Gastrocnemius medialis (tissue), 4 donors: ENCODE results near the gene TUBB1. TPM values are rescaled to one million over a fixed set of nuclear protein-coding genes. Genes with fewer than 3 reads are reported as not detected.

Experiments
- ATAC-seq, 2 donors: fragments of 150-250 bp; one replicate each; pipeline ENCODE4 v1.9.1; 2016
- DNase-seq, 2 donors: peaks; one replicate each; pipeline ENCODE4 v3.0.0-alpha.2; 2019
- H3K27ac ChIP-seq, 4 donors: fragments of 200-600 bp; sonication (generic); 1 replicate in 1 of 4; 2 replicates in 3 of 4; pipeline ENCODE4 v1.5.1; 2016 to 2018; ENCODE audit warnings: mild to moderate bottlenecking in 2 of 4, moderate library complexity in 1 of 4
- H3K27me3 ChIP-seq, 3 donors: fragments of 200-600 bp; sonication (generic) in 2 of 3; 1 replicate in 1 of 3; 2 replicates in 2 of 3; pipeline versions ENCODE4 v1.5.1 to v1.6.0; 2016 to 2019; ENCODE audit warnings: mild to moderate bottlenecking in 1 of 3, moderate library complexity in 1 of 3
- H3K36me3 ChIP-seq, 2 donors: fragments of 200-600 bp; sonication (generic) in 1 of 2; one replicate each; pipeline ENCODE4 v1.5.1; 2017 to 2018
- H3K4me1 ChIP-seq, 2 donors: fragments of 200-600 bp; sonication (generic) in 1 of 2; one replicate each; pipeline ENCODE4 v1.5.1; 2016 to 2017; ENCODE audit warnings: mild to moderate bottlenecking in 2 of 2
- H3K4me3 ChIP-seq, 4 donors: fragments of 200-600 bp; sonication (generic) in 3 of 4; 1 replicate in 1 of 4; 2 replicates in 3 of 4; pipeline ENCODE4 v1.5.1; 2016 to 2019; ENCODE audit warnings: mild to moderate bottlenecking in 2 of 4
- H3K9me3 ChIP-seq, 3 donors: fragments of 200-600 bp; sonication (generic) in 2 of 3; 1 replicate in 1 of 3; 2 replicates in 2 of 3; pipeline ENCODE4 v1.5.1; 2016 to 2019
- CTCF ChIP-seq, 5 experiments: fragments of 450-650 bp in 3 of 5; fragments of 200-600 bp in 2 of 5; sonication (generic) in 2 of 5; IDR thresholded peaks in 4 of 5; conservative IDR thresholded peaks in 1 of 5; 1 replicate in 4 of 5; 2 replicates in 1 of 5; pipeline ENCODE4 v1.5.1; 2016 to 2019; ENCODE audit warnings: antibody characterized with exemption in 5 of 5, mild to moderate bottlenecking in 3 of 5, moderate library complexity in 3 of 5
- POLR2A ChIP-seq, 2 donors: fragments of 450-650 bp; IDR thresholded peaks; one replicate each; pipeline ENCODE4 v1.6.1; 2017; ENCODE audit warnings: antibody characterized with exemption in 2 of 2, mild to moderate bottlenecking in 2 of 2, moderate library complexity in 2 of 2
- in situ Hi-C, 4 donors: fragments of 200-750 bp; cut with MboI; loops; one replicate each; pipeline versions ENCODE4 v1.15.0 to v1.8.0; 2017; ENCODE audit warnings: low sequenced_read_pairs in 4 of 4
- intact Hi-C: fragments of 100-400 bp; cut with DNase I; formaldehyde crosslinking; loops from one replicate; pipeline ENCODE4 v1.15.1; 2023; ENCODE audit warnings: low total_unique reads
- total RNA-seq, 4 donors: library from RNA; depleted of rRNA; stranded (reverse); fragments of >200 nt; gene quantifications; one replicate each; pipeline versions ENCODE4 v1.1.0 to v1.2.3, GENCODE V29; 2016

TUBB1 gene
- total RNA-seq, 4 donors from 2014 or later, result 0.07 TPM; not detected in 3

- intact Hi-C loops, result loop anchor here (1.0 to 5.0 kb wide), 6 partner anchors 11 to 379 kb away; partner anchors contain the start of genes CTSZ, NELFCD, PRELID3B and STX16
- no peak for DNase-seq
- in situ Hi-C loops, result loop anchor here in 2 of 4 donors (10.0 to 25.0 kb wide), 2 partner anchors 47 to 344 kb away; partner anchors contain the start of genes NELFCD (in 2 of the 2) and NPEPL1 (in 1 of the 2)
- Histone ChIP-seq H3K36me3 (peaks cover 0 to 57% of the 10 kb centered on the region in 2 donors), H3K9me3 (no peaks in the 10 kb centered on the region), H3K4me1 (peaks cover 47% of the 10 kb centered on the region in 2 donors), H3K27ac (peak overlapping the region; percentile 89 to 97 (median 95)), H3K4me3 (peak overlapping the region; percentile 77 to 88 (median 83)), H3K27me3 (no peaks in the 10 kb centered on the region)
- no peak for TF ChIP-seq POLR2A (IDR thresholded peaks at IDR 0.05)
- TF ChIP-seq CTCF (IDR thresholded peaks at IDR 0.05 in 4 of 5, conservative IDR thresholded peaks at IDR 0.05 in 1 of 5), result no peak
- ATAC-seq, result peak; percentile 28 to 34
These were observed 12.4 kb downstream of the TUBB1 start for GRCh38 chr20:59031564-59032022.

GRCh38 chr20:59032023-59032712 lies 12.9 kb downstream of the TUBB1 start, which contains the start of gene ATP5F1E:
Gene ATP5F1E (minus strand): TSS chr20:59032335. CDS start chr20:59032251, 84 bp downstream.
- in situ Hi-C loops, result loop anchor here in 2 of 4 donors (10.0 to 25.0 kb wide), 2 partner anchors 47 to 345 kb away; partner anchors contain the start of genes NELFCD (in 2 of the 2) and NPEPL1 (in 1 of the 2)
- peak; percentile 95 to 97 for ATAC-seq
- H3K36me3 ChIP-seq, result peaks cover 0 to 57% of the 10 kb centered on the region in 2 donors

GRCh38 chr20:59032713-59033059 lies 13.5 kb downstream of the TUBB1 start:
- Histone ChIP-seq H3K9me3 (no peaks in the 10 kb centered on the region), H3K4me3 (peak overlapping the region; percentile 79 to 92 (median 88)), H3K27me3 (no peaks in the 10 kb centered on the region), H3K4me1 (peaks cover 44 to 47% of the 10 kb centered on the region in 2 donors), H3K27ac (peak overlapping the region; percentile 89 to 97 (median 95)), H3K36me3 (peaks cover 0 to 58% of the 10 kb centered on the region in 2 donors)
- ATAC-seq (peak; percentile 39 to 47), DNase-seq (no peak)
- in situ Hi-C loops, result loop anchor here in 2 of 4 donors (10.0 to 25.0 kb wide), 2 partner anchors 48 to 345 kb away; partner anchors contain the start of genes NELFCD (in 2 of the 2) and NPEPL1 (in 1 of the 2)
- peak in 4 of 5 experiments; percentile 17 to 43 (median 22) for TF ChIP-seq CTCF (IDR thresholded peaks at IDR 0.05 in 4 of 5, conservative IDR thresholded peaks at IDR 0.05 in 1 of 5)
- no peak for TF ChIP-seq POLR2A (IDR thresholded peaks at IDR 0.05)
- intact Hi-C loops, result loop anchor here (1.0 to 5.0 kb wide), 5 partner anchors 10 to 380 kb away; partner anchors contain the start of genes NELFCD, PRELID3B and STX16

More at GRCh38 chr20:59032023-59032712, 12.9 kb downstream of the TUBB1 start, which contains the start of gene ATP5F1E:
- Histone ChIP-seq H3K27ac (peak within 1 kb of the TSS; percentile 89 to 97 (median 95)), H3K9me3 (no peaks in the 10 kb centered on the region), H3K4me1 (peaks cover 47% of the 10 kb centered on the region in 2 donors), H3K27me3 (no peaks in the 10 kb centered on the region), H3K4me3 (peak within 1 kb of the TSS; percentile 79 to 92 (median 88))
- intact Hi-C loops, result loop anchor here (1.0 to 5.0 kb wide), 5 partner anchors 10 to 380 kb away; partner anchors contain the start of genes NELFCD, PRELID3B and STX16
- TF ChIP-seq POLR2A (IDR thresholded peaks at IDR 0.05) (peak; percentile 96 to 98), CTCF (IDR thresholded peaks at IDR 0.05 in 4 of 5, conservative IDR thresholded peaks at IDR 0.05 in 1 of 5) (no peak)
- peak; percentile 95 for DNase-seq

- peak overlapping the region; percentile 89 to 97 (median 95) for H3K27ac ChIP-seq
These were observed 13.9 kb downstream of the TUBB1 start for GRCh38 chr20:59033093-59033492.

More at GRCh38 chr20:59033093-59033492, 13.9 kb downstream of the TUBB1 start:
- DNase-seq (no peak), ATAC-seq (no peak)
- Histone ChIP-seq H3K36me3 (peaks cover 0 to 58% of the 10 kb centered on the region in 2 donors), H3K27me3 (no peaks in the 10 kb centered on the region), H3K4me3 (peak overlapping the region; percentile 79 to 92 (median 88)), H3K4me1 (peaks cover 40 to 43% of the 10 kb centered on the region in 2 donors), H3K9me3 (no peaks in the 10 kb centered on the region)
- in situ Hi-C loops, result loop anchor here in 2 of 4 donors (10.0 to 25.0 kb wide), 2 partner anchors 48 to 346 kb away; partner anchors contain the start of genes NELFCD (in 2 of the 2) and NPEPL1 (in 1 of the 2)
- intact Hi-C loops, result loop anchor here (2.0 to 5.0 kb wide), 3 partner anchors 126 to 381 kb away; partner anchors contain the start of gene STX16
- TF ChIP-seq CTCF (IDR thresholded peaks at IDR 0.05 in 4 of 5, conservative IDR thresholded peaks at IDR 0.05 in 1 of 5) (no peak), POLR2A (IDR thresholded peaks at IDR 0.05) (no peak)
